HG02571 (cell line): ENCODE results near the gene SPOPL.
"Not testable (repeated sequence)": the region's sequence is repeated elsewhere in the genome, so short reads cannot be mapped to it uniquely, and the experiment has no call there.

Experiments
- ATAC-seq: cut with Tn5 transposase; IDR thresholded peaks from one replicate; pipeline ENCODE4 v1.9.1; 2021; ENCODE audit warnings: mild to moderate bottlenecking, moderate library complexity; ENCODE audit not compliant: unreplicated experiment

Gene SPOPL

GRCh38 chr2:138501425-138502254 lies at the start of gene SPOPL:
Gene SPOPL, plus strand, starts transcription at chr2:138501770. Its CDS starts 48,447 bp downstream, at chr2:138550217.
- ATAC-seq, result peak; percentile 79

- no peak for ATAC-seq
Measured at GRCh38 chr2:138452324-138452723, 49.2 kb upstream of the SPOPL start.

GRCh38 chr2:138453815-138454214 lies 47.8 kb upstream of the SPOPL start:
- ATAC-seq, result no peak

GRCh38 chr2:138454761-138455160 lies 46.8 kb upstream of the SPOPL start:
- no peak for ATAC-seq

GRCh38 chr2:138455275-138455674 lies 46.3 kb upstream of the SPOPL start:
- no peak for ATAC-seq

GRCh38 chr2:138455691-138456090 lies 45.9 kb upstream of the SPOPL start:
- no peak for ATAC-seq

GRCh38 chr2:138462689-138463088 lies 38.9 kb upstream of the SPOPL start:
- ATAC-seq, result not testable (repeated sequence)

GRCh38 chr2:138468617-138469016 lies 33.0 kb upstream of the SPOPL start:
- ATAC-seq, result no peak

- no peak for ATAC-seq
Measured at GRCh38 chr2:138469411-138469810, 32.2 kb upstream of the SPOPL start.

- ATAC-seq, result no peak
Measured at GRCh38 chr2:138470941-138471340, 30.6 kb upstream of the SPOPL start.

- no peak for ATAC-seq
Measured at GRCh38 chr2:138474100-138474825, 27.3 kb upstream of the SPOPL start.

- ATAC-seq, result peak; percentile 85
Measured at GRCh38 chr2:138475277-138475776, 26.2 kb upstream of the SPOPL start.

GRCh38 chr2:138476186-138476585 lies 25.4 kb upstream of the SPOPL start:
- ATAC-seq, result no peak

GRCh38 chr2:138476940-138477339 lies 24.6 kb upstream of the SPOPL start:
- no peak for ATAC-seq

- not testable (repeated sequence) for ATAC-seq
Measured at GRCh38 chr2:138482796-138483195, 18.8 kb upstream of the SPOPL start.

- no peak for ATAC-seq
Measured at GRCh38 chr2:138485019-138485418, 16.6 kb upstream of the SPOPL start.

GRCh38 chr2:138486363-138487198 lies 15.0 kb upstream of the SPOPL start:
- no peak for ATAC-seq

- ATAC-seq, result no peak
Measured at GRCh38 chr2:138490673-138491494, 10.7 kb upstream of the SPOPL start.

- ATAC-seq, result no peak
Measured at GRCh38 chr2:138491495-138491862, 10.1 kb upstream of the SPOPL start.

GRCh38 chr2:138492160-138492559 lies 9.4 kb upstream of the SPOPL start:
- ATAC-seq, result no peak
